Measurements from ENCODE around the gene SH2D3C. TPM values are rescaled to one million over a fixed set of nuclear protein-coding genes. Genes with fewer than 3 reads are reported as not detected.

SH2D3C gene
- total RNA-seq, 4 donors from 2014 or later = 2.6 to 10.1 (median 3.9) TPM

- in situ Hi-C loops (cut with MboI; ENCODE audit: low pct_ligation_motif_present in 1 of 4, low pct_unique_long_range_greater_than_20kb in 1 of 4, low sequenced_read_pairs in 3 of 4) = loop anchor here in 1 of 4 donors (25.0 kb wide), 1 partner anchor 127 kb away; the partner anchor contains the start of gene ST6GALNAC4
- TF ChIP-seq CTCF (IDR thresholded peaks at IDR 0.05) (peak; percentile 93 to 98 (median 97)), EP300 (IDR thresholded peaks at IDR 0.05; ENCODE audit: low read depth) (no peak), POLR2A (IDR thresholded peaks at IDR 0.05) (no peak), POLR2AphosphoS5 (IDR thresholded peaks at IDR 0.05) (peak in 2 of 3 donors; percentile 10 to 30)
Measured at GRCh38 chr9:127785023-127785932, 6.8 kb upstream of the SH2D3C start.

GRCh38 chr9:127783111-127784008 is 4.9 kb upstream of the SH2D3C start:
- Histone ChIP-seq H3K36me3 (peaks cover 0 to 12% (median 4%) of the 10 kb centered on the region in 4 donors), H3K4me3 (no peak overlapping the region), H3K27ac (peak overlapping the region; percentile 96 to 99 (median 96)), H3K27me3 (no peaks in the 10 kb centered on the region), H3K9me3 (no peaks in the 10 kb centered on the region), H3K4me1 (peaks cover 10 to 40% (median 19%) of the 10 kb centered on the region in 4 donors)
- WGBS, 2 donors (ENCODE audit: low coverage in 1 of 2) = 58 to 62% methylated on average over 6 to 19 of the region's 20 CpGs
- TF ChIP-seq EP300 (IDR thresholded peaks at IDR 0.05; ENCODE audit: low read depth) = no peak
- no peak for TF ChIP-seq POLR2A (IDR thresholded peaks at IDR 0.05)
- no peak for TF ChIP-seq CTCF (IDR thresholded peaks at IDR 0.05)
- peak in 2 of 3 donors; percentile 14 to 15 for TF ChIP-seq POLR2AphosphoS5 (IDR thresholded peaks at IDR 0.05)
- peak; percentile 70 for DNase-seq
- intact Hi-C loops (cut with DNase I; ENCODE audit: low total_unique reads) (loop anchor here (2.0 kb wide), 1 partner anchor 47 kb away; no protein-coding TSS in a partner anchor), in situ Hi-C loops (cut with MboI; ENCODE audit: low pct_ligation_motif_present in 1 of 4, low pct_unique_long_range_greater_than_20kb in 1 of 4, low sequenced_read_pairs in 3 of 4) (loop anchor here in 2 of 4 donors (5.0 to 25.0 kb wide), 2 partner anchors 46 to 129 kb away; partner anchors contain the start of genes TOR2A (in 2 of the 2) and ST6GALNAC4 (in 1 of the 2))

More at GRCh38 chr9:127785023-127785932, 6.8 kb upstream of the SH2D3C start:
- no peaks in the 10 kb centered on the region for H3K9me3 ChIP-seq
- DNase-seq = peak; percentile 91
- H3K36me3 ChIP-seq = peaks cover 0 to 29% (median 15%) of the 10 kb centered on the region in 4 donors
- H3K27ac ChIP-seq = peak overlapping the region; percentile 96 to 99 (median 96)
- H3K4me3 ChIP-seq = peak overlapping the region; percentile 50 to 100 (median 98)
- intact Hi-C loops (cut with DNase I; ENCODE audit: low total_unique reads) = loop anchor here (2.0 kb wide), 1 partner anchor 48 kb away; no protein-coding TSS in a partner anchor
- H3K27me3 ChIP-seq = no peaks in the 10 kb centered on the region
- H3K4me1 ChIP-seq = peaks cover 10 to 34% (median 14%) of the 10 kb centered on the region in 4 donors
- WGBS, 2 donors (ENCODE audit: low coverage in 1 of 2) = 0% methylated on average over 1 of the region's 123 CpGs; no CpG with 5 or more reads in 1 of the 2 donors

GRCh38 chr9:127781806-127782205 is 3.3 kb upstream of the SH2D3C start:
- WGBS, 2 donors (ENCODE audit: low coverage in 1 of 2) = 86 to 100% methylated on average over 1 to 4 of the region's 4 CpGs

More at GRCh38 chr9:127781806-127782205, 3.3 kb upstream of the SH2D3C start:
- TF ChIP-seq EP300 (IDR thresholded peaks at IDR 0.05; ENCODE audit: low read depth) (no peak), POLR2A (IDR thresholded peaks at IDR 0.05) (no peak), POLR2AphosphoS5 (IDR thresholded peaks at IDR 0.05) (no peak), CTCF (IDR thresholded peaks at IDR 0.05) (no peak)
- no peaks in the 10 kb centered on the region for H3K27me3 ChIP-seq
- H3K36me3 ChIP-seq = no peaks in the 10 kb centered on the region
- intact Hi-C loops (cut with DNase I; ENCODE audit: low total_unique reads) = no loop called here
- no peaks in the 10 kb centered on the region for H3K9me3 ChIP-seq
- H3K27ac ChIP-seq = no peak overlapping the region
- peaks cover 3 to 26% (median 11%) of the 10 kb centered on the region in 4 donors for H3K4me1 ChIP-seq
- H3K4me3 ChIP-seq = no peak overlapping the region
- DNase-seq = no peak
- in situ Hi-C loops (cut with MboI; ENCODE audit: low pct_ligation_motif_present in 1 of 4, low pct_unique_long_range_greater_than_20kb in 1 of 4, low sequenced_read_pairs in 3 of 4) = loop anchor here in 2 of 4 donors (5.0 to 25.0 kb wide), 2 partner anchors 45 to 130 kb away; partner anchors contain the start of genes TOR2A (in 2 of the 2) and ST6GALNAC4 (in 1 of the 2)

All from transverse colon (tissue), 4 donors.